ENCODE data around the gene FGF13.
A peak's percentile ranks its signal among the peaks of the same experiment; 100 is the strongest.

FGF13 gene

DNA sequence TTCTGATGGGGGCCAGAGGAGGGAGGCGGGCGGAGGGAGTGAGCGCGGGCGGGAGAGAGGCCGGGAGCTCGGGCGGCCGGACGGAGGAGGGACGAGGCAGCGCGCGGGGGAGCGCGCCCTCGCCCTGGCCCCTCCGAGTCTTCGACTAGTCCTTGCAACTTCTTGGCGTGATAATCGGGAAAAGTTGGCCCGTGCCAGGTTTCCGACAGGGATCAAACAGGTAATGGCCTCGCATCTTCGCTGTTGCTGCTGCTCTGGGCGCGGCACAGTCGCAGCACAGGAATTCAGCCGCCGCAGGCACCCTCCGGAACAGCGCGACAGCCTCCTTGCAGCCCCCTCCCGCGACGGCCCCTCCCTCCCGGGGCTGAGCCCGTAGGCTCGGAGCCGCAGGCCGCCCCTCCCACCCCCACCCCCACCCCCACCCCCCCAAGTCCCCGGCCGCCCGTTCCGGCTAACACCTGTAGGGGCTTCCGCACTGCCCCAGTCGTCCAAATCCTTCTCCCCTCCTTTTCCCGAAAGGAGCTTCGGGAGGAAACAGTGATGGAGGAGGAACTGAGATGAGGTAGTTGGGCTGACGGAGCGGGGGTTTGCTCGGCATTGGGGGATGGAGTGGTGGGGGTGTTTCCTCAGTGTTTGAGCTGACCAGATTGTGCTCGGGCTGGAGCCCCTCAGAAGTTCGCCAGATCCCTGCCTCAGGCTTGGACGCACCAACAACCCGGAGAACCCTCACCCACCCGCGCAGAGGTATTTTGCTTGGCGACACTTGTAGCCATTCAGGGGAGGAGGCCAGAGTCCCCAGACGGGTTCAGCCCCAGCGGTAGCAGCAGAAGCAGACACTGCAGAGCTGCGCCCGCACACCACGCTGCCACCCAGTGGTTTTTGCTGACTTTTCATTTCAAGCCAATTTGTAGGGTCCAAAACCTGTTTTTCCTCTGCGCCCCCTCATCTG is at the start of gene FGF13:
Gene FGF13 (minus strand): TSS at position 319 of the 949 bp plus-strand sequence. CDS start 714 bp downstream, outside the sequence.
- DNase-seq: peak; percentile 39

- DNase-seq: no peak
Observed at GRCh38 chrX:138759217-138759943, 47.9 kb upstream of the FGF13 start.

- DNase-seq: no peak
Observed at GRCh38 chrX:138756234-138756633, 44.7 kb upstream of the FGF13 start.

GRCh38 chrX:138754861-138755260 is 43.3 kb upstream of the FGF13 start:
- no peak for DNase-seq

- no peak for DNase-seq
Observed at GRCh38 chrX:138748480-138748879, 37.0 kb upstream of the FGF13 start.

GRCh38 chrX:138745196-138745595 is 33.7 kb upstream of the FGF13 start:
- no peak for DNase-seq

DNA sequence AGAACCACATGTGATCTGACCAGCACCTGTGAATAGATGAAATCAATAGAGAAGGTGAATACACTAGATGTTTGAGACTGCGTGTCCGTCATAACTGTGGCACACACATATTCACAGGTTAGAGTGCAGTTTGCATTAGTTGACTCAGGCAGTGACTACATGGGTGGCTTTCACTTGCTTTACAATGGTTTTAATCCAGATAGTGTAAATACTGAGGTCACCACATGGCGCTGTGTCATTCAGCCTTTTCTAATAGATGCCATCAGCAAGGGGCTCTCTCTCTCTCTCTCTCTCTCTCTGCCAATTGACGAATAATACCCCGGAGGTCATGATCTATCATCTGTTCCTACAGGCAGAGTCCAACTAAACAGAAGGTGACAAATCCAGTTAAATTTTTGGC is 30.7 kb upstream of the FGF13 start:
- DNase-seq: no peak

GRCh38 chrX:138740341-138740740 is 28.8 kb upstream of the FGF13 start:
- DNase-seq: no peak

- no peak for DNase-seq
Observed at GRCh38 chrX:138723301-138723700, 11.8 kb upstream of the FGF13 start.

DNA sequence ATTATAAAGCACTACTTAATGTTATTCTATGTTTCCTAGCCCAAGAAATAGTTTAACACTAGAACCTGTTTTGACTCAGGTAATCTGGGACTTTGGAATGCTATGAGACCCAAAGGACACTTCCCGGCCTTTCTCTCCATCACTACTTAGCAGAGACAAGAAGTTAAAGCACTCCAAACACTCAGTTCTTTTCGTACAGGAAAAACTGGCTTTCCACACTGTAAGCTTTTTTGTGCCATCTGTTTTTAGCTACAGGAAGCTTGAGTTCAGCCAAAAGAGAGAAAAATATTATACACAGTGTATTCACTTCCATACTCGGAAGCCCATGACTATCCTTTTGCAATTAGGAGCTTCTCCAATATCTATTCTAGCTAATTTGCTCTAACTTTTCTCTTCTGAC is 7.9 kb upstream of the FGF13 start:
- DNase-seq: no peak

DNA sequence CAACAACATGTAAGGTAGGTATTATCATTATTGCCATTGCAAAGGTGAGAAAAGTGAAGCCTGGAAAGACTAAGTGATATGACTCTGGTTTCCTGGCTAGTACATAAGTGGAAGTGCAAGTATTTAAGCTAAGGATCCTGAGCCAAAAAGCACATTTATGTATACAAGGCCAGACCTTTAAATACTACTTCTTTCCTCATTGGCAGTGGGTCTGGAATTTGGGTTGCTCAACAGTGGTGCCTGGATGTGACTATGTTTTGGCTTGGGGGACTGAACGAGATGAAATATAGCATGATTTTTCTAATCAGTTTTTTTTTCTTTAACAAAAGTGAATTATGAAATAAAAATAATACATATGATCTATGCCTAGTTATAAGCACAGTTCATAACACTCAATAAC is 7.4 kb upstream of the FGF13 start:
- no peak for DNase-seq

DNA sequence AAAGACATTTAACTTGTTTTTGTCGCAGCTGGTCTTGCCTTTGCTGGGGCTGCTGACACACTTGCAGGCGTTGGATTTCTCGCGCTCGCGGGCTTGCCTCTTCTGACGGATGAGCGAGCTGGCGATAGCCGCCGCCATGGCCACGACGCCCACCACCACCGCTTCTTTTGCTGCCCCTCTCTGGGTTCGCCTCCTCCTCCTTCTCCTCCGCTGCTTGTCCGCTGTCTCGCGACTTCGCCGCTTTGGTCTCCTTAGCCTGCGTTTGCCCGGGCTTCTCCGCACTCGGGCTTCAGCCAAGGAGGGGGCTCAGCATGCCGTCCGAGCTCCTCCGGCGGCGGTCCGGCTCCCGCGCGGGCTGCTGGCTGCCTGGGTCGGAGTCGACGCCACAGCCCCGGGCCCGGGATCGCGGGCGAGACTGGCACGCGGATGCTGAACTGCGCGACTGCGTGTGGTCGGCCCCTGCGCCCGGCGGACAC is 613 bp downstream of the FGF13 start:
- no peak for DNase-seq

DNA sequence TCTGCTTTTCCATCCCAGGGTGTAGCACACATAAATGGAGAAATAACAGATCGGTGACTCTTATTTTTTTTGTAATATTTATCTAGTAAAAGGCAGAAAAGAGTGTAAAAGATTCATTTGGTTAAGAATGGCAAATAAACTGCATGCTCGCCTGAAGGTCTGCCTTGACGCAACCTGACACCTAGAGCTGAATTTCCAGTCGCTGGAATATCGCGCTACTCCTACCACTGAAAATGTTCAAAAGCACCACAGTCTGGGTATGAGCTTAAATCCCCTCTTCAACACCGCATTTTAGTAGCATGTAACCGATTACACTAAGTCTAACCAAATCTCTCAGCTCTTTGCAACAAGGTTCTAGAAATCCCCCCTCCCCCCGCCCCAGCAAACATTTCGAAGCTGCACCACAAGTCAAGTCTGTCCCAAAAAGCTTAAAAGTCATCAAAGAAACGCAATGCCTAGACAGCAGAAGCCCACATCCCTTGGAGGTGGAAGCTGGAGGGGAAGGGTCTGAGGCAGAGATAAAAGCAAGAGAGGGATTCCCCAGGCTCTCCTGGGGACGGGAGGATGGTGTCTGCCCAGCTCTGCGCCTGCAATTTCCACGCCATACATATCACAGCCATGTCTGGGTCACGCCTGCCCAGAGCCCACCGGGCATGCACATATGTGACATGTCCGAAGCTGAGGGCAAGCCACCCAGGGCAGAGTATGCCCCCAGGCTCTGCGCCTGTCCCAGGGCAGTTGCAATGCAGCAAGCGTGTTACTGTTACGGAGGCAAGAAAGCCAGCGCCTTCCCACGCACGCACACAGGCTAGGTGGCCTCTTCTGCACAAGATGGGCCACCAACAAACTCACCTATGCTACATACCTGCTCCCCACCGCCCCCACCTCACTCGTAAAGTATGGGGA is 1.4 kb downstream of the FGF13 start:
- no peak for DNase-seq

- DNase-seq: no peak
Observed at GRCh38 chrX:138708268-138708667, 3.2 kb downstream of the FGF13 start.

- no peak for DNase-seq
Observed at GRCh38 chrX:138704596-138704995, 6.9 kb downstream of the FGF13 start.

DNA sequence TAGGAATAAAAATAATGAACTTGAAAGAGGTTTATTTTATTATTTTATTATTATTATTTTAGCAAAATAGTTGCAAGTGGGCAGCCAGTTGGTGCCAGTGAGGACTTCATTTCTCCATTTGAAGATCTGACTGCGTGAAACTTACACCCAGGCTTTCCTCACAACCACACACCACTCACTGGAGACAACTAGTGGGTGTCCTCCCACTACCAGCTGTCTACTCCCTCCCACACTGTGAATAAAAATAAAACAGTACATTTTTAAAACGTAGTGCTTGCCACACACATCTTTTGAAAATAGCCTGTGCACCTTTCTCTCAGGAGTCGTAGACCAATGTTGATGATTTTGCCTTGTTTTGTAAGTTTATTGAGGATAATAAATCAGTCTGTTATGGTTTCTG is 7.4 kb downstream of the FGF13 start:
- DNase-seq: no peak

- no peak for DNase-seq
Observed at GRCh38 chrX:138692591-138692990, 18.9 kb downstream of the FGF13 start.

- DNase-seq: no peak
Observed at GRCh38 chrX:138691186-138691585, 20.3 kb downstream of the FGF13 start.

DNA sequence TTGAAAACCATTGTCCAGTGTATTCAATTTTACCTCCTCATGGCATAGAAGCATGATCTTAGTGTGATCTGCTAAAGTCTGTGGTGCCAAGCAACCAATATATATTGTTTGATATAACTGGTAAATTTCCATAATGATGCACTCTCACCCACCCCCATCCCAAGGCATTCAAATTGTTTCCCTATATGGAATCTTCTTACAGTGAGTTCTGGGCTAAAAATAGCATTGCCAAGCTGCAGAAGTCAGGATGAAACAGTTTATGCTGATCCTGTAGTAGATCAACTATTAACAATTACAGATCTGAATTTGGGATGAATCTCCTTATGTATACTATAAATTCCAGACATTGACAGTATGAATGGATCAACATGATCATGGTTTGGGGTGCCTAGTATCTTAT is 20.9 kb downstream of the FGF13 start:
- no peak for DNase-seq

DNA sequence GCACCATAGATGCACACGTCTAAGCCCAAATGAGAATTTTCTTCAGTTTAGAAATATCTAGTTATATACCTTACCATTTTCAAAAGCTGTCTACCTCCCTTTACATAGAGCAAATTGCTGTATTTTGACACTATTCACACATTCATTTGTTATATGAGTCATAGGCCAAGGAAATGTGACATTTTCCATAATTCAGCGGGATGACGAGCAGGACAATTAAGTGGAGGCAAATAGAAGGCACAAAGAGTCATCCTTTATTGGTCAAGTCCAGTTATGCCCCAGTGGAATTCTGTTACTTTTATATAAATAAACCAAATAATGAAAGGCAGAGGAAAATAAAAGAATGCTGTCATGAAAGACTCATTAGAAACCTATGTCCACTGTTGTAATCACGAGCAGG is 27.9 kb downstream of the FGF13 start:
- no peak for DNase-seq

DNA sequence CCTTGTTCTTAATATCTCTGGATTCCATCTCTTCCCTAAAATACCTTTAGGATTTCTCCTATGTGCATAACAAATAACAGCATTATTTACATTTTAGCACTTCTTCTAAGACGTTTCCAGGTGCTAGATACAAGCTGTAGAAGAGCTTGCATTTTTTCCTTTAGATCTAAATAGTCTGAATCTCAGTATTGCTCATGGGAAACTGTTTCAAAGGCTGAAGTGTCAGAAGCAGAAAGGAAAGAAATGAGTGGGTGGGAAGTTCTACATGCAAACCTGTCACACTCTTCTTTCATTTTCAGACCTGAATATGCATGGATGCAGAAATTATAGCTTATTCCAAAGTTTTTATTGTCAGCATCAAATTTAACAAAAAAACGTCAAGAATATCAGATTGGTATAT is 41.8 kb downstream of the FGF13 start:
- DNase-seq: no peak

GRCh38 chrX:138664466-138664865 is 47.1 kb downstream of the FGF13 start:
- no peak for DNase-seq

GRCh38 chrX:138664016-138664415 is 47.5 kb downstream of the FGF13 start:
- no peak for DNase-seq

Data from NCI-H748 treated with DMSO at 0.1 percent for 48 hours (cell line).